SK-N-SH treated with all-trans-retinoic acid at 6 μM for 48 hours (cell line): ENCODE measurements around the gene KCNH4.

Experiments used
- ATAC-seq: fragments of 200-7000 bp; cut with Tn5 transposase; 3 replicates; pipeline ENCODE4 v1.9.1; 2020; ENCODE audit warnings: mild to moderate bottlenecking, moderate library complexity
- BACH2 ChIP-seq: fragments of 250-450 bp; sonication (Bioruptor Pico); IDR thresholded peaks from 2 replicates; pipeline ENCODE4 v1.9.0; 2021; ENCODE audit warnings: mild to moderate bottlenecking, borderline replicate concordance
- GLIS3 ChIP-seq: fragments of 250-450 bp; sonication (Bioruptor Pico); IDR thresholded peaks from 2 replicates; pipeline ENCODE4 v1.5.0; 2020; ENCODE audit warnings: mild to moderate bottlenecking, moderate library complexity
- OSR1 ChIP-seq: fragments of 250-450 bp; sonication (Bioruptor Pico); IDR thresholded peaks from 2 replicates; pipeline ENCODE4 v1.8.0; 2022; ENCODE audit warnings: moderate library complexity, mild to moderate bottlenecking, inconsistent platforms
- PPARA ChIP-seq: fragments of 250-450 bp; sonication (Bioruptor Pico); IDR thresholded peaks from 2 replicates; pipeline ENCODE4 v1.5.0; 2020; ENCODE audit warnings: mild to moderate bottlenecking, borderline replicate concordance
- RARB ChIP-seq: fragments of 250-450 bp; sonication (Bioruptor Pico); IDR thresholded peaks from 2 replicates; pipeline ENCODE4 v1.8.0; 2021; ENCODE audit warnings: mild to moderate bottlenecking, moderate library complexity
- SNAI2 ChIP-seq: fragments of 250-450 bp; sonication (Bioruptor Pico); IDR thresholded peaks from 2 replicates; pipeline ENCODE4 v1.5.0; 2020; ENCODE audit warnings: mild to moderate bottlenecking, moderate library complexity
- TCF4 ChIP-seq: fragments of 250-450 bp; sonication (Bioruptor Pico); IDR thresholded peaks from 2 replicates; pipeline ENCODE4 v1.8.0; 2021; ENCODE audit warnings: mild to moderate bottlenecking, moderate library complexity, borderline replicate concordance
- TOX ChIP-seq: fragments of 250-450 bp; sonication (Bioruptor Pico); IDR thresholded peaks from 2 replicates; pipeline ENCODE4 v1.8.0; 2021; ENCODE audit warnings: mild to moderate bottlenecking, moderate library complexity, borderline replicate concordance
- ZC3H10 ChIP-seq: fragments of 250-450 bp; sonication (Bioruptor Pico); IDR thresholded peaks from 2 replicates; pipeline ENCODE4 v1.5.1; 2021; ENCODE audit warnings: mild to moderate bottlenecking, moderate library complexity
- ZFP3 ChIP-seq: fragments of 250-450 bp; sonication (Bioruptor Pico); IDR thresholded peaks from 2 replicates; pipeline ENCODE4 v1.5.0; 2020; ENCODE audit warnings: mild to moderate bottlenecking, moderate library complexity
- ZFP30 ChIP-seq: fragments of 450-650 bp; formaldehyde crosslinking; IDR thresholded peaks from 2 replicates; pipeline ENCODE4 v1.5.0; 2022; ENCODE audit warnings: mild to moderate bottlenecking, moderate library complexity
- ZNF565 ChIP-seq: fragments of 450-650 bp; formaldehyde crosslinking; conservative IDR thresholded peaks from 2 replicates; pipeline ENCODE4 v1.5.0; 2020; ENCODE audit warnings: low read depth, mild to moderate bottlenecking, moderate library complexity
- ZNF70 ChIP-seq: fragments of 450-650 bp; formaldehyde crosslinking; IDR thresholded peaks from 2 replicates; pipeline ENCODE4 v1.5.0; 2020; ENCODE audit warnings: mild to moderate bottlenecking, moderate library complexity
- ZNF8 ChIP-seq: fragments of 450-650 bp; formaldehyde crosslinking; IDR thresholded peaks from 2 replicates; pipeline ENCODE4 v1.5.0; 2020; ENCODE audit warnings: mild to moderate bottlenecking, moderate library complexity
- TF ChIP-seq, protein P1 (sequence below): fragments of 250-450 bp; sonication (Bioruptor Pico); IDR thresholded peaks from 2 replicates; pipeline ENCODE4 v1.5.1; 2021; ENCODE audit warnings: mild to moderate bottlenecking, moderate library complexity
- TF ChIP-seq, protein P2 (sequence below): fragments of 250-450 bp; sonication (Bioruptor Pico); IDR thresholded peaks from 2 replicates; pipeline ENCODE4 v1.5.1; 2020; ENCODE audit warnings: low read depth, mild to moderate bottlenecking, moderate library complexity
- TF ChIP-seq, protein P3 (sequence below): fragments of 250-450 bp; sonication (Bioruptor Pico); IDR thresholded peaks from 2 replicates; pipeline ENCODE4 v1.8.0; 2021; ENCODE audit warnings: low read depth, mild to moderate bottlenecking, moderate library complexity, borderline replicate concordance
- TF ChIP-seq, protein P4 (sequence below): fragments of 250-450 bp; sonication (Bioruptor Pico); IDR thresholded peaks from 2 replicates; pipeline ENCODE4 v1.5.0; 2020; ENCODE audit warnings: mild to moderate bottlenecking, moderate library complexity

Gene KCNH4

DNA sequence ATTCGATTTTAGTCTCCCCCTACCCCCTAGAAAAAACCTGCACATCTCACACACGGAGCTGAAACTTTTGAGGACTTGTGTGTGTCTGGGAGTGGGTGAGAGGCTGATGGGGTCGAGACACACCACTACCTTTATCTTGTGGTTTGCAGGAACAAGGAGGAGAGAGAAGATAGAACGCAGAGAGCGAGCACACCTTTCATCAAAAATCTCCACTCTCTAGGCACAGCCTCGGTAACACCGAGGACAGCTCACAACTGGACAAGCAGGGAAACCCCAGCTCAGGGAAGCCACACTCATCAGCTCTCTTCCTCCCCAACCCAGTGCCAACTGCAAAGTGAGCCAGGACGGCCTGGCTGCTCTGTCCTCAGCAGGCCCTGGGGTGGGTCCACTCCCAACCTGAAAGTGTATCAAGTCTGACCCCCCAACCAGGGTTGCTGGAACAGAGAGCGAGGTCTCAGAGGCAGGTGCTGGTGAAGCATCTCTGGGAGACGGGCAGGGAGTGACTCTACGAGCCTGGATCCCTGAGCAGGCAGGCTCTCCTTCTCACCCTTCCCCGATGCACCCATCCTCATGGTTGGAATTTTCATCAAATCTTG, 18.6 kb upstream of the KCNH4 start:
- ATAC-seq, result no peak
- TF ChIP-seq, protein P1, sequence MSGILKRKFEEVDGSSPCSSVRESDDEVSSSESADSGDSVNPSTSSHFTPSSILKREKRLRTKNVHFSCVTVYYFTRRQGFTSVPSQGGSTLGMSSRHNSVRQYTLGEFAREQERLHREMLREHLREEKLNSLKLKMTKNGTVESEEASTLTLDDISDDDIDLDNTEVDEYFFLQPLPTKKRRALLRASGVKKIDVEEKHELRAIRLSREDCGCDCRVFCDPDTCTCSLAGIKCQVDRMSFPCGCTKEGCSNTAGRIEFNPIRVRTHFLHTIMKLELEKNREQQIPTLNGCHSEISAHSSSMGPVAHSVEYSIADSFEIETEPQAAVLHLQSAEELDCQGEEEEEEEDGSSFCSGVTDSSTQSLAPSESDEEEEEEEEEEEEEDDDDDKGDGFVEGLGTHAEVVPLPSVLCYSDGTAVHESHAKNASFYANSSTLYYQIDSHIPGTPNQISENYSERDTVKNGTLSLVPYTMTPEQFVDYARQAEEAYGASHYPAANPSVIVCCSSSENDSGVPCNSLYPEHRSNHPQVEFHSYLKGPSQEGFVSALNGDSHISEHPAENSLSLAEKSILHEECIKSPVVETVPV, result no peak
- no peak for TF ChIP-seq OSR1 (CRISPR knock-in tag)
- TF ChIP-seq ZNF70 (CRISPR knock-in tag), result no peak
- no peak for TF ChIP-seq ZC3H10
- TF ChIP-seq, protein P2, sequence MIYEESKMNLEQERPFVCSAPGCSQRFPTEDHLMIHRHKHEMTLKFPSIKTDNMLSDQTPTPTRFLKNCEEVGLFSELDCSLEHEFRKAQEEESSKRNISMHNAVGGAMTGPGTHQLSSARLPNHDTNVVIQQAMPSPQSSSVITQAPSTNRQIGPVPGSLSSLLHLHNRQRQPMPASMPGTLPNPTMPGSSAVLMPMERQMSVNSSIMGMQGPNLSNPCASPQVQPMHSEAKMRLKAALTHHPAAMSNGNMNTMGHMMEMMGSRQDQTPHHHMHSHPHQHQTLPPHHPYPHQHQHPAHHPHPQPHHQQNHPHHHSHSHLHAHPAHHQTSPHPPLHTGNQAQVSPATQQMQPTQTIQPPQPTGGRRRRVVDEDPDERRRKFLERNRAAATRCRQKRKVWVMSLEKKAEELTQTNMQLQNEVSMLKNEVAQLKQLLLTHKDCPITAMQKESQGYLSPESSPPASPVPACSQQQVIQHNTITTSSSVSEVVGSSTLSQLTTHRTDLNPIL (CRISPR knock-in tag), result no peak

DNA sequence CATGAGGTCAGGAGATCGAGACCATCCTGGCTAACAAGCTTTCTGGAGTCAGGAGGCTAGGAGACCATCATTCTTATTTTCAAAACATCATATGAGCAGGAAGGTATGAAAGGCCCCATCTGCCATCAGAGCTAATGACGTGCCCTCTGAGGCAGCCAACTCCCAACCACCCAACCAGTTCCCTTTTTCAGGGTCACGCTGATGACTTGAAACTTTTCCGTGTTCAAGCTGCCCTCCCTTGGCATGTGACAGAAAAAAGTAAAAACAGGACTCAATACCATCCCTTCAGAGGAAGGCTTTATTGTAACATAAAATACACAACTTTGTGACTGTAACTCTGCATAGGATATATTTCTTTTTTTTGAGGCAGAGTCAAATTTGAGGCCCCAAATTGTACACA, 18.0 kb upstream of the KCNH4 start:
- no peak for ATAC-seq
- no peak for TF ChIP-seq TOX (CRISPR knock-in tag)
- no peak for TF ChIP-seq BACH2 (CRISPR knock-in tag)
- no peak for TF ChIP-seq GLIS3 (CRISPR knock-in tag)
- no peak for TF ChIP-seq RARB (CRISPR knock-in tag)
- no peak for TF ChIP-seq ZFP30 (CRISPR knock-in tag)
- TF ChIP-seq SNAI2 (CRISPR knock-in tag), result no peak
- no peak for TF ChIP-seq ZFP3
- TF ChIP-seq, protein P1, result no peak

DNA sequence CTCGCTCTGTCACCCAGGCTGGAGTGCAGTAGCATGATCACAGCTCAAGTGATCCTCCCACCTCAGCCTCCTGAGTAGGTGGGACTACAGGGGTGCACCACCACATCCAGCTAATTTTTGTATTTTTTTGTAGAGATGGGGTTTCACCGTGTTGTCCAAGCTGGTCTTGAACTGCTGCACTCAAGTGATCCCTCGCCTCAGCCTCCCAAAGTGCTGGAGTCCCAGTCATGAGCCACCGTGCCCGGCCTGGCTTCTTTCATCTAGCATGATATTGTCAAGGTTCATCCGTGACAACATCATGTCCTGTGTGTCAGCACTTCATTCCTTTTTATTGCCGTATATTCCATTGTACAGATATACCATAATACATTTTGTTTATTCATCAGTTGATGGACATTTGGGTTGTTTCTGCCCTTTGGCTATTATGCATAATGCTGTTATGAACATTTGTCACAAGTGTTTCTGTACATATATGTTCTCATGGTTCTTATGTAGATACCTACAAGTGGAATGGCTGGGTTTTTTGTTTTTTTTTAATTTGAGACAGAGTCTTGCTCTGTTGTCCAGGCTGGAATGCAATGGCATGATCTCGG, 16.7 kb upstream of the KCNH4 start:
- no peak for ATAC-seq
- TF ChIP-seq, protein P3, sequence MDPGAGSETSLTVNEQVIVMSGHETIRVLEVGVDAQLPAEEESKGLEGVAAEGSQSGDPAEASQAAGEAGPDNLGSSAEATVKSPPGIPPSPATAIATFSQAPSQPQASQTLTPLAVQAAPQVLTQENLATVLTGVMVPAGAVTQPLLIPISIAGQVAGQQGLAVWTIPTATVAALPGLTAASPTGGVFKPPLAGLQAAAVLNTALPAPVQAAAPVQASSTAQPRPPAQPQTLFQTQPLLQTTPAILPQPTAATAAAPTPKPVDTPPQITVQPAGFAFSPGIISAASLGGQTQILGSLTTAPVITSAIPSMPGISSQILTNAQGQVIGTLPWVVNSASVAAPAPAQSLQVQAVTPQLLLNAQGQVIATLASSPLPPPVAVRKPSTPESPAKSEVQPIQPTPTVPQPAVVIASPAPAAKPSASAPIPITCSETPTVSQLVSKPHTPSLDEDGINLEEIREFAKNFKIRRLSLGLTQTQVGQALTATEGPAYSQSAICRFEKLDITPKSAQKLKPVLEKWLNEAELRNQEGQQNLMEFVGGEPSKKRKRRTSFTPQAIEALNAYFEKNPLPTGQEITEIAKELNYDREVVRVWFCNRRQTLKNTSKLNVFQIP (CRISPR knock-in tag), result no peak
- TF ChIP-seq, protein P2 (CRISPR knock-in tag), result no peak
- TF ChIP-seq TCF4 (CRISPR knock-in tag) (no peak), ZNF565 (no peak), OSR1 (CRISPR knock-in tag) (no peak), BACH2 (CRISPR knock-in tag) (no peak), ZC3H10 (no peak), RARB (CRISPR knock-in tag) (no peak), PPARA (CRISPR knock-in tag) (no peak), ZNF8 (CRISPR knock-in tag) (no peak), ZFP3 (no peak)
- TF ChIP-seq, protein P4, sequence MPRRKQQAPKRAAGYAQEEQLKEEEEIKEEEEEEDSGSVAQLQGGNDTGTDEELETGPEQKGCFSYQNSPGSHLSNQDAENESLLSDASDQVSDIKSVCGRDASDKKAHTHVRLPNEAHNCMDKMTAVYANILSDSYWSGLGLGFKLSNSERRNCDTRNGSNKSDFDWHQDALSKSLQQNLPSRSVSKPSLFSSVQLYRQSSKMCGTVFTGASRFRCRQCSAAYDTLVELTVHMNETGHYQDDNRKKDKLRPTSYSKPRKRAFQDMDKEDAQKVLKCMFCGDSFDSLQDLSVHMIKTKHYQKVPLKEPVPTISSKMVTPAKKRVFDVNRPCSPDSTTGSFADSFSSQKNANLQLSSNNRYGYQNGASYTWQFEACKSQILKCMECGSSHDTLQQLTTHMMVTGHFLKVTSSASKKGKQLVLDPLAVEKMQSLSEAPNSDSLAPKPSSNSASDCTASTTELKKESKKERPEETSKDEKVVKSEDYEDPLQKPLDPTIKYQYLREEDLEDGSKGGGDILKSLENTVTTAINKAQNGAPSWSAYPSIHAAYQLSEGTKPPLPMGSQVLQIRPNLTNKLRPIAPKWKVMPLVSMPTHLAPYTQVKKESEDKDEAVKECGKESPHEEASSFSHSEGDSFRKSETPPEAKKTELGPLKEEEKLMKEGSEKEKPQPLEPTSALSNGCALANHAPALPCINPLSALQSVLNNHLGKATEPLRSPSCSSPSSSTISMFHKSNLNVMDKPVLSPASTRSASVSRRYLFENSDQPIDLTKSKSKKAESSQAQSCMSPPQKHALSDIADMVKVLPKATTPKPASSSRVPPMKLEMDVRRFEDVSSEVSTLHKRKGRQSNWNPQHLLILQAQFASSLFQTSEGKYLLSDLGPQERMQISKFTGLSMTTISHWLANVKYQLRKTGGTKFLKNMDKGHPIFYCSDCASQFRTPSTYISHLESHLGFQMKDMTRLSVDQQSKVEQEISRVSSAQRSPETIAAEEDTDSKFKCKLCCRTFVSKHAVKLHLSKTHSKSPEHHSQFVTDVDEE (CRISPR knock-in tag), result no peak
